Activated naive CD4-positive, alpha-beta T cell treated with anti-CD3 and anti-CD28 coated beads, Interleukin-2, amount 10 ng/mL, durations not matched to agents 7 days and 5 days (primary cell): Measurements from ENCODE around the gene LTO1.
"Not testable (repeated sequence)": the region's sequence is repeated elsewhere in the genome, so short reads cannot be mapped to it uniquely, and the experiment has no call there.

ENCODE experiments used
- CTCF ChIA-PET: fragments of 350-600 bp; sonication (Branson Sonifier 250); formaldehyde crosslinking; loops from one replicate; lab custom pipeline; 2021; ENCODE audit warnings: antibody characterized with exemption; lab: Charles Lee
- DNase-seq: peaks from one replicate; pipeline ENCODE4 v3.0.0-alpha.2; 2020
- H3K27ac Mint-ChIP-seq: one replicate; pipeline ENCODE4 v1.8.0; 2021; ENCODE audit warnings: mild to moderate bottlenecking, moderate library complexity, mixed read lengths
- H3K27me3 Mint-ChIP-seq: one replicate; pipeline ENCODE4 v1.8.0; 2021; ENCODE audit warnings: mild to moderate bottlenecking, mixed read lengths
- H3K36me3 Mint-ChIP-seq: one replicate; pipeline ENCODE4 v1.8.0; 2021; ENCODE audit warnings: mixed read lengths
- H3K4me1 Mint-ChIP-seq: one replicate; pipeline ENCODE4 v1.8.0; 2021; ENCODE audit warnings: mixed read lengths
- H3K4me3 Mint-ChIP-seq: one replicate; pipeline ENCODE4 v1.8.0; 2021; ENCODE audit warnings: mild to moderate bottlenecking, moderate library complexity, mixed read lengths
- H3K9me3 Mint-ChIP-seq: one replicate; pipeline ENCODE4 v1.8.0; 2021; ENCODE audit warnings: mixed read lengths

The LTO1 gene

GRCh38 chr11:69695581-69695980 lies 20.4 kb upstream of the LTO1 start:
- CTCF ChIA-PET = interaction anchor here (1.2 kb wide), 1 partner anchor 221 kb away, joined by 4 read pairs; no protein-coding TSS in a partner anchor
- Mint-ChIP-seq H3K9me3 (no peaks in the 10 kb centered on the region), H3K4me1 (no peaks in the 10 kb centered on the region), H3K36me3 (no peaks in the 10 kb centered on the region), H3K27ac (no peak overlapping the region), H3K4me3 (no peak overlapping the region), H3K27me3 (peaks cover 71% of the 10 kb centered on the region)
- no peak for DNase-seq

GRCh38 chr11:69694781-69695180 lies 19.6 kb upstream of the LTO1 start:
- no peak for DNase-seq
- no peaks in the 10 kb centered on the region for H3K4me1 Mint-ChIP-seq
- CTCF ChIA-PET = no interaction called here
- H3K4me3 Mint-ChIP-seq = no peak overlapping the region
- peaks cover 70% of the 10 kb centered on the region for H3K27me3 Mint-ChIP-seq
- H3K9me3 Mint-ChIP-seq = no peaks in the 10 kb centered on the region
- H3K27ac Mint-ChIP-seq = no peak overlapping the region
- no peaks in the 10 kb centered on the region for H3K36me3 Mint-ChIP-seq

GRCh38 chr11:69692422-69692821 lies 17.3 kb upstream of the LTO1 start:
- H3K4me1 Mint-ChIP-seq = peaks cover 3% of the 10 kb centered on the region
- no peaks in the 10 kb centered on the region for H3K9me3 Mint-ChIP-seq
- DNase-seq = no peak
- H3K36me3 Mint-ChIP-seq = no peaks in the 10 kb centered on the region
- H3K27ac Mint-ChIP-seq = no peak overlapping the region
- H3K4me3 Mint-ChIP-seq = no peak overlapping the region
- CTCF ChIA-PET = no interaction called here
- peaks cover 55% of the 10 kb centered on the region for H3K27me3 Mint-ChIP-seq

- Mint-ChIP-seq H3K27me3 (peaks cover 55% of the 10 kb centered on the region), H3K4me3 (no peak overlapping the region), H3K27ac (no peak overlapping the region), H3K9me3 (no peaks in the 10 kb centered on the region), H3K36me3 (no peaks in the 10 kb centered on the region), H3K4me1 (peaks cover 3% of the 10 kb centered on the region)
- CTCF ChIA-PET = no interaction called here
- no peak for DNase-seq
These were observed 16.3 kb upstream of the LTO1 start for GRCh38 chr11:69691463-69691862.

DNA sequence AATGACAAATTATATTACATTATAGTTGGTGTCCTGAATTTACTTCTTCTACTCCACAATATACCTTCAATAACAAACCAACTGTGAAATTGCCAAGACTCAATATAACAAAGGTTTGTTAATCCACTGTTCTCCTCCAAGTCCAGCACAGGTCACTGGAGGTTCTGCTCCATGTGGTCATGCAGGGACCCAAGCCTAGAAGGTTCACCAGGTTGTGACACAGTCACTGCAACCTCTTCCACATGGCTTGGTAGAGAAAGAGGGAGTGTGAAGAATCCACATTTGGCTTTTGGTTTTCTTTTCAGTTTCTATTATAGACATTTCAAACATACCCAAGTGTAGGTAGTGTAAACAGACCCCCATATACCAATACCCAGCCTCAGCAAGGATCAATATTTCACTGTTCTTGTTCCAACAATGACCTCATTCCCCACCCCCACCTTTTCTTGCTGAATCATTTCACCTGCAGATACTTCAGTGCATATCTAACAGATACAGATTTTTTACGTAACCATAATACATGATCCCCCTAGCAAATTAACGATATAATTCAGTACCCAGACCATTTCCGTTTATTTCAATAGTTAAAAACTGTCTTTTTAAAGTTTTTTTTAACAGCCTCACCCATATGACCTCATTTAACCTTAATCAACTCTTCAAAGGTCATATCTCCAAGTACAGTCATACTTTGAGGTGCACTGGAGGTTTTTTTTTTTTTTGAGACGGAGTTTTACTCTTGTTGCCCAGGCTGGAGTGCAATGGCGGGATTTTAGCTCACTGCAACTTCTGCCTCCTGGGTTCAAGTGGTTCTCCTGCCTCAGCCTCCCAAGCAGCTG lies 14.5 kb upstream of the LTO1 start:
- Mint-ChIP-seq H3K4me1 (peaks cover 7% of the 10 kb centered on the region), H3K4me3 (no peak overlapping the region)
- CTCF ChIA-PET = no interaction called here

DNA sequence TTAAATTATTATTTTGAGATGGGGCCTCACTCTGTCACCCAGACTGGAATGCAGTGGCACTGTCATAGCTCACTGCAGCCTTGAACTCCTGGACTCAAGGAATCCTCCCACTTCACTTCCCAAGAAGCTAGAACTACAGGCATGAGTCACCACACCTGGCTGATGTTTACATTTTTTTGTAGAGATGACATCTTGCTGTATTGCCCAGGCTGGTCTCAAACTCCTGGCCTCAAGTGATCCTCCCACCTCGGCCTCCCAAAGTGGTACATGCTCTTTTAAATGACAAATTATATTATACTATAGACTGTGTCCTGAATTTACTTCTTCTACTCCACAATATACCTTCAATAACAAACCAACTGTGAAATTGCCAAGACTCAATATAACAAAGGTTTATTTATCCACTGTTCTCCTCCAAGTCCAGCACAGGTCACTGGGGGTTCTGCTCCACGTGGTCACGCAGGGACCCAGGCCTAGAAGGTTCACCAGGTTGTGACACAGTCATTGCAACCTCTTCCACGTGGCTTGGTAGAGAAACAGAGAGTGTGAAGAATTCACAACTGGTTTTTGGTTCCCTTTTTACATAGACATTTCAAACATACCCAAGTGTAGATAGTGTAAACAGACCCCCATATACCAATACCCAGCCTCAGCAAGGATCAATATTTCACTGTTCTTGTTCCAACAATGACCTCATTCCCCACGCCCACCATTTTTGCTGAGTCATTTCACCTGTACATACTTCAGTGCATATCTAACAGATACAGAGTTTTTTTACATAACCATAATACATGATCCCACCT lies 13.0 kb upstream of the LTO1 start:
- H3K27me3 Mint-ChIP-seq = peaks cover 50% of the 10 kb centered on the region
- DNase-seq, H3K4me3 Mint-ChIP-seq, H3K36me3 Mint-ChIP-seq, CTCF ChIA-PET, H3K4me1 Mint-ChIP-seq, H3K27ac Mint-ChIP-seq, H3K9me3 Mint-ChIP-seq: not testable (repeated sequence)

More for the DNA sequence above, 14.5 kb upstream of the LTO1 start:
- Mint-ChIP-seq H3K9me3 (no peaks in the 10 kb centered on the region), H3K27me3 (peaks cover 53% of the 10 kb centered on the region), H3K27ac (no peak overlapping the region), H3K36me3 (no peaks in the 10 kb centered on the region)
- no peak for DNase-seq

DNA sequence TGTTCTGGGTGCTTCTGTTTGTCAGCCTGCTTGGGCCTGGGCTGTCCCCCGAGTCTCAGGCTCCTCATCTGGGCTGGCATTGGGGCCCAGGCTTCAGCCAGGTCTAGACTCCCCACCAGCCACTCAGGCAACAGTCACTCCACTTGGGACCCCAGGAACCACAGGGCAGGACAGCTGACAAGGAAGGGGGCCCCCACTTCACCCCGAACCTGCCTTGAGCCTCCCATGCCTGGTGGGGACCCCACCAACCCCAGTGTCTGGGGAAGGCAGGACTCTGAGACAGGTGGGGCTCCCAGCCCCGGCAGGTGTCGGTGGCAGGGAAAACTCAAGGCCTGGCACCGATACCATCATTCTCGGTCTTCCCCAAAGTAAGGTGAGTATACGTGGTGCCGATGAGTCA lies 11.7 kb upstream of the LTO1 start:
- Mint-ChIP-seq H3K36me3 (no peaks in the 10 kb centered on the region), H3K27me3 (peaks cover 53% of the 10 kb centered on the region), H3K9me3 (peaks cover 1% of the 10 kb centered on the region), H3K27ac (no peak overlapping the region), H3K4me3 (no peak overlapping the region), H3K4me1 (peaks cover 7% of the 10 kb centered on the region)
- no peak for DNase-seq
- CTCF ChIA-PET = interaction anchor here (1.0 kb wide), 1 partner anchor 203 kb away, joined by 3 read pairs; no protein-coding TSS in a partner anchor

GRCh38 chr11:69686452-69686851 lies 11.3 kb upstream of the LTO1 start:
- no peak overlapping the region for H3K4me3 Mint-ChIP-seq
- H3K4me1 Mint-ChIP-seq = peaks cover 7% of the 10 kb centered on the region
- CTCF ChIA-PET = interaction anchor here (1.0 kb wide), 1 partner anchor 203 kb away, joined by 3 read pairs; no protein-coding TSS in a partner anchor
- DNase-seq = no peak
- peaks cover 1% of the 10 kb centered on the region for H3K9me3 Mint-ChIP-seq
- H3K27ac Mint-ChIP-seq = no peak overlapping the region
- no peaks in the 10 kb centered on the region for H3K36me3 Mint-ChIP-seq
- peaks cover 53% of the 10 kb centered on the region for H3K27me3 Mint-ChIP-seq

DNA sequence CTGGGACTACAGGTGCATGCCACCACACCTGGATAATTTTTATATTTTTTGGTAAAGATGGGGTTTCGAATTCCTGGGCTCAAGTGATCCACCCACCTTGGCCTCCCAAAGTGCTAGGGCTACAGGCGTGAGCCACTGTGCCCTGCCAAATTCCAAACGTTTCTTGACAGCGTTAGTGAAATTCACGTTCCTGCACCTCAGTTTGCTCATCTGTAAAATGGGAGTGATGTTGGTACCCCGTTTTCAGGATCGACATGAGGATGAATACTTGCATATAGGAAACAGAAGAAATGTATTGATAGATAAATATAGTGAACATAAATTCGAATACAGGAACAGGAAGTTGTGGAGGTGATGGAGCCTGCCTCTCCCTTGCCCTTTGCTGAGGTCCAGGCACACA lies 10.2 kb upstream of the LTO1 start:
- H3K9me3 Mint-ChIP-seq = peaks cover 1% of the 10 kb centered on the region
- H3K36me3 Mint-ChIP-seq = no peaks in the 10 kb centered on the region
- CTCF ChIA-PET = interaction anchor here (1.2 to 1.6 kb wide), 2 partner anchors 16 to 388 kb away, joined by 3 to 6 read pairs; no protein-coding TSS in a partner anchor
- H3K27ac Mint-ChIP-seq = no peak overlapping the region
- H3K4me1 Mint-ChIP-seq = peaks cover 7% of the 10 kb centered on the region
- no peak overlapping the region for H3K4me3 Mint-ChIP-seq
- no peak for DNase-seq
- peaks cover 52% of the 10 kb centered on the region for H3K27me3 Mint-ChIP-seq

GRCh38 chr11:69684651-69685050 lies 9.5 kb upstream of the LTO1 start:
- CTCF ChIA-PET = interaction anchor here (1.2 to 1.7 kb wide), 4 partner anchors 15 to 512 kb away, joined by 3 to 6 read pairs (median 4); no protein-coding TSS in a partner anchor
- no peak overlapping the region for H3K27ac Mint-ChIP-seq
- no peak for DNase-seq
- H3K27me3 Mint-ChIP-seq = peaks cover 51% of the 10 kb centered on the region
- H3K4me3 Mint-ChIP-seq = no peak overlapping the region
- H3K9me3 Mint-ChIP-seq = peaks cover 1% of the 10 kb centered on the region
- H3K4me1 Mint-ChIP-seq = peaks cover 7% of the 10 kb centered on the region
- no peaks in the 10 kb centered on the region for H3K36me3 Mint-ChIP-seq

DNA sequence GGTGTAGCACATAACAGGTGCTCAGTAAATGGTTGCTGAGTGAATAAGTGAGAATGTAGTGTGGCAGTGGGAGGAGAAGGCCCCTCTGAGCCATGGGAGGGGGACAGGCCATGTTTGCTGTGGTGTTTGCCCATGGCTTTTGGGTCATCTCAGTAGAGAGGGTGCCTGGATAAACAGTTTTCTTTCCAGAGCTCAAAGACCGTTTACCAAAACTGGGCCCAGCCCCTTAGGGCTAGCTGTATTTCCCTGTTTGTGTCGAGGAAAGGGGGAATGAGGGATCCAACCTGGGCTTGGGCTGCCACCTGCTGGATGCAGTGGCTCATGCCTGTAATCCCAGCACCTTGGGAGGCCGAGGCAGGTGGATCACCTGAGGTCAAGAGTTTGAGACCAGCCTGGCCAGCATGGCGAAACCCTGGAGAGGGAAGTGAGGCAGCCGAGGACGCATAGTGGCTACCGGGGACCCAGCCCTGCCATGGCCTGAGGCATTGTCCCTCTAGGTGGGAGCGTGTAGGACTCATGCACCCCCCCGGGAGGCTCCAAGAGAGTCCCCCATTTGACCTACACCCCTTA lies 8.7 kb upstream of the LTO1 start:
- CTCF ChIA-PET = interaction anchor here (1.1 to 1.7 kb wide), 3 partner anchors 206 to 513 kb away, joined by 3 to 5 read pairs (median 4); no protein-coding TSS in a partner anchor
- Mint-ChIP-seq H3K9me3 (peaks cover 1% of the 10 kb centered on the region), H3K36me3 (no peaks in the 10 kb centered on the region), H3K27ac (no peak overlapping the region), H3K4me1 (peaks cover 7% of the 10 kb centered on the region), H3K27me3 (peaks cover 49% of the 10 kb centered on the region), H3K4me3 (no peak overlapping the region)
- DNase-seq = no peak

GRCh38 chr11:69682681-69683326 lies 7.7 kb upstream of the LTO1 start:
- H3K27ac Mint-ChIP-seq = no peak overlapping the region
- H3K36me3 Mint-ChIP-seq = no peaks in the 10 kb centered on the region
- H3K9me3 Mint-ChIP-seq = peaks cover 1% of the 10 kb centered on the region
- peaks cover 57% of the 10 kb centered on the region for H3K27me3 Mint-ChIP-seq
- CTCF ChIA-PET = interaction anchor here (1.1 kb wide), 1 partner anchor 230 kb away, joined by 5 read pairs; no protein-coding TSS in a partner anchor
- peaks cover 4% of the 10 kb centered on the region for H3K4me1 Mint-ChIP-seq
- DNase-seq = no peak
- H3K4me3 Mint-ChIP-seq = no peak overlapping the region

DNA sequence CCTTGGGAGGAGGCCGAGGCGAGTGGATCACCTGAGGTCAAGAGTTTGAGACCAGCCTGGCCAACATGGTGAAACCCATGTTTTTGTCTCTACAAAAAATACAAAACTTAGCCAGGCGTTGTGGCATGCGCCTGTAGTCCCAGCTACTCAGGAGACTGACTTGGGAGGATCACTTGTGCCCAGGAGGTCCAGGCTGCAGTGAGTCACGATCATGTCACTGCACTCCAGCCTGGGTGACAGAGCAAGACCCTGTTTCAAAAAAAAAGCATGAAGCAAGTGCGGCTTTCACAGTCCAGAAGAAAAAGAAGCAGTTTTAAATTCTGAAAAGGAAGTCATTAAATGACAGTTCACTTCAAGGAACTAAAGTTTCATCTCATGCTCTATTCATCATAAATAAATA lies 7.1 kb upstream of the LTO1 start:
- Mint-ChIP-seq H3K4me3 (no peak overlapping the region), H3K27ac (no peak overlapping the region), H3K4me1 (peaks cover 4% of the 10 kb centered on the region), H3K9me3 (peaks cover 1% of the 10 kb centered on the region), H3K27me3 (peaks cover 56% of the 10 kb centered on the region), H3K36me3 (no peaks in the 10 kb centered on the region)
- CTCF ChIA-PET = no interaction called here
- DNase-seq = no peak
